MCF 10A (cell line): ENCODE results near the gene MKLN1. TPM values are rescaled to one million over a fixed set of nuclear protein-coding genes. Genes with fewer than 3 reads are reported as not detected.

Source experiments
- BruUV-seq: library from RNA; stranded (reverse); fragments of 400-500 nt; replicated peaks from 2 replicates; lab custom pipeline; 2021; lab: Mats Ljungman, UMichigan
- CTCF ChIA-PET: fragments of 300-600 bp; sonication (Branson Sonifier 250); formaldehyde crosslinking; extraction: SDS; loops from one replicate; lab custom pipeline; 2021; ENCODE audit warnings: antibody characterized with exemption, inconsistent platforms; lab: Yijun Ruan, JAX
- POLR2A ChIA-PET: fragments of 300-600, 350-650 bp; sonication (Branson Sonifier 250); formaldehyde crosslinking; extraction: SDS; loops from one replicate; lab custom pipeline; 2020; ENCODE audit warnings: antibody characterized with exemption, inconsistent platforms; lab: Yijun Ruan, JAX
- DNase-seq: peaks from one replicate; pipeline ENCODE4 v3.0.0-alpha.2; 2018; ENCODE audit not compliant: unreplicated experiment
- H3K27ac Mint-ChIP-seq: one replicate; pipeline ENCODE4 v1.8.0; 2022; ENCODE audit warnings: mild to moderate bottlenecking, low read depth, mixed read lengths; ENCODE audit not compliant: unreplicated experiment
- H3K27me3 Mint-ChIP-seq: one replicate; pipeline ENCODE4 v1.8.0; 2022; ENCODE audit warnings: mixed read lengths; ENCODE audit not compliant: insufficient read depth, unreplicated experiment
- H3K36me3 Mint-ChIP-seq: one replicate; pipeline ENCODE4 v1.8.0; 2022; ENCODE audit warnings: mild to moderate bottlenecking, moderate library complexity, mixed read lengths; ENCODE audit not compliant: insufficient read depth, unreplicated experiment
- H3K4me1 Mint-ChIP-seq: one replicate; pipeline ENCODE4 v1.8.0; 2022; ENCODE audit warnings: mixed read lengths; ENCODE audit not compliant: insufficient read depth, unreplicated experiment
- H3K4me3 Mint-ChIP-seq: one replicate; pipeline ENCODE4 v1.8.0; 2022; ENCODE audit warnings: mild to moderate bottlenecking, moderate library complexity, mixed read lengths; ENCODE audit not compliant: unreplicated experiment
- H3K9me3 Mint-ChIP-seq: one replicate; pipeline ENCODE4 v1.8.0; 2022; ENCODE audit warnings: mixed read lengths; ENCODE audit not compliant: unreplicated experiment
- CTCF ChIP-seq: fragments of 200-600 bp; IDR thresholded peaks from one replicate; pipeline ENCODE4 v1.8.0; 2022; ENCODE audit warnings: antibody characterized with exemption, mild to moderate bottlenecking; ENCODE audit not compliant: unreplicated experiment
- intact Hi-C: fragments of 100-400 bp; cut with micrococcal nuclease; formaldehyde crosslinking; loops from 2 replicates; pipeline ENCODE4 v1.14.1; 2022
- total RNA-seq: library from RNA; stranded (reverse); gene quantifications from 2 replicates; pipeline ENCODE4 v1.2.3, GENCODE V29; 2022

MKLN1 gene
- total RNA-seq, 1 experiment from 2014 or later = 35.6 TPM

DNA sequence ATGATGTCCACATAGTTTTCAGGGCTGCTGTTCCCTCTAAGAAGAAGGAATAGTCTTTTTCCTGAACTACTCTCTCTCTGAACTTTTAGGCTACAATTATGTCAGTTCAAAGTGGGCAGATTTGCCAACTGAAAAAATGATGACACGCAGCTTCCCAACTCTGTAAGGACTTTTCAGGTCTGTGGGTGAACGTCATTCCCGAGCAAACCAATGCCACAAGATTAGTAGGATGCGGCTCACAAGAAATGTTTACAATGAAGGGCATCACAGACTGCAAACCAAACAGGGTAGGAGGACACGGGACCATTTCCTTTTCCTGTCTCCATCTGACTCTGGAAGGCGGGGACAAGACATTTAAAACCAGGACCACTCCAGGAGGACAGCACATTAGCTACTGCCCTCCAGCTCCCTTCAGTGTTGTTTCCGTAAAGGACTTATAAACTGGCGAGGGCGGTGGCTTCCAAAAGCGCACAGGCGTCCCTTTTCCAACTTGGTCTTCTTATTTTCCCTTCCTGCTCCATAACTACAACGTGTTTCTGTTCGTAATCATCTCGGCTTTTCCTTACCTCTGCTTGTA, 539 bp upstream of the MKLN1 start:
- H3K9me3 Mint-ChIP-seq = no peaks in the 10 kb centered on the region
- CTCF ChIA-PET = interaction anchor here (0.7 to 1.7 kb wide), 4 partner anchors 13 to 26 kb away, joined by 3 to 7 read pairs (median 4); no protein-coding TSS in a partner anchor
- intact Hi-C loops = loop anchor here (1.0 to 5.0 kb wide), 2 partner anchors 165 to 221 kb away; no protein-coding TSS in a partner anchor
- no peak for TF ChIP-seq CTCF
- H3K27ac Mint-ChIP-seq = peak overlapping the region; percentile 99
- H3K4me3 Mint-ChIP-seq = peak overlapping the region; percentile 85
- no peaks in the 10 kb centered on the region for H3K27me3 Mint-ChIP-seq
- H3K4me1 Mint-ChIP-seq = peaks cover 16% of the 10 kb centered on the region
- peaks cover 7% of the 10 kb centered on the region for H3K36me3 Mint-ChIP-seq
- POLR2A ChIA-PET = interaction anchor here (0.6 to 4.6 kb wide), 37 partner anchors 9 to 414 kb away, joined by 3 to 86 read pairs (median 4); no protein-coding TSS in a partner anchor
- TSS peak; percentile 49 for BruUV-seq
- DNase-seq = peak; percentile 54

GRCh38 chr7:131328377-131329175, 900 bp downstream of the MKLN1 start:
- Mint-ChIP-seq H3K27me3 (no peaks in the 10 kb centered on the region), H3K36me3 (peaks cover 14% of the 10 kb centered on the region), H3K4me3 (peak overlapping the region; percentile 85), H3K9me3 (no peaks in the 10 kb centered on the region), H3K27ac (peak overlapping the region; percentile 99), H3K4me1 (peaks cover 16% of the 10 kb centered on the region)
- TSS peak; percentile 38 for BruUV-seq
- intact Hi-C loops = loop anchor here (2.0 to 5.0 kb wide), 2 partner anchors 96 to 166 kb away; no protein-coding TSS in a partner anchor
- no peak for TF ChIP-seq CTCF
- peak; percentile 29 for DNase-seq
- CTCF ChIA-PET = interaction anchor here (1.3 to 1.5 kb wide), 2 partner anchors 18 to 119 kb away, joined by 4 to 5 read pairs; no protein-coding TSS in a partner anchor
- POLR2A ChIA-PET = interaction anchor here (0.5 to 4.6 kb wide), 27 partner anchors 8 to 424 kb away, joined by 3 to 86 read pairs (median 5); no protein-coding TSS in a partner anchor

GRCh38 chr7:131329176-131329570, 1.5 kb downstream of the MKLN1 start:
- intact Hi-C loops = loop anchor here (2.0 to 5.0 kb wide), 2 partner anchors 96 to 167 kb away; no protein-coding TSS in a partner anchor
- DNase-seq = peak; percentile 6

More at GRCh38 chr7:131329176-131329570, 1.5 kb downstream of the MKLN1 start:
- H3K27ac Mint-ChIP-seq = peak overlapping the region; percentile 99
- CTCF ChIA-PET = no interaction called here
- H3K4me3 Mint-ChIP-seq = peak overlapping the region; percentile 85
- H3K36me3 Mint-ChIP-seq = peaks cover 16% of the 10 kb centered on the region
- no peaks in the 10 kb centered on the region for H3K27me3 Mint-ChIP-seq
- no TSS peak for BruUV-seq
- no peaks in the 10 kb centered on the region for H3K9me3 Mint-ChIP-seq
- POLR2A ChIA-PET = interaction anchor here (0.6 to 4.6 kb wide), 8 partner anchors 10 to 302 kb away, joined by 3 to 86 read pairs (median 4); no protein-coding TSS in a partner anchor
- no peak for TF ChIP-seq CTCF
- peaks cover 16% of the 10 kb centered on the region for H3K4me1 Mint-ChIP-seq
